Endothelial cell of umbilical vein (primary cell): ENCODE results near the gene HHIP. TPM values are rescaled to one million over a fixed set of nuclear protein-coding genes. Genes with fewer than 3 reads are reported as not detected.

Experiments used
- BruUV-seq: library from RNA; stranded (reverse); fragments of 400-500 nt; replicated peaks from 2 replicates; lab custom pipeline; 2021; lab: Mats Ljungman, UMichigan
- CTCF ChIA-PET: fragments of 300-600, 350-600 bp; sonication (Branson Sonifier 250); formaldehyde crosslinking; loops from one replicate; lab custom pipeline; 2021; ENCODE audit warnings: antibody characterized with exemption, inconsistent platforms; lab: Charles Lee
- POLR2A ChIA-PET: fragments of 300-600, 350-600 bp; sonication (Branson Sonifier 250); formaldehyde crosslinking; loops from one replicate; lab custom pipeline; 2021; ENCODE audit warnings: antibody characterized with exemption, inconsistent platforms; lab: Charles Lee
- DNase-seq: peaks from one replicate; pipeline ENCODE4 v3.0.0-alpha.2; 2011; ENCODE audit warnings: low read depth, low spot score
- FAIRE-seq: peaks from 2 replicates; lab custom pipeline; 2011; peaks lifted over from hg19 to GRCh38; lab: Jason Lieb, UNC
- H2AFZ ChIP-seq: 2 replicates; pipeline ENCODE4 v1.6.0; 2012; ENCODE audit warnings: low read depth, low read length, control low read depth, inconsistent platforms
- H3K27ac ChIP-seq: 2 replicates; pipeline ENCODE4 v1.5.1; 2011; ENCODE audit warnings: low read depth, mild to moderate bottlenecking, control low read depth, low read length, moderate library complexity; ENCODE audit not compliant: insufficient read depth
- H3K27me3 ChIP-seq, 2 experiments: 2 replicates each; pipeline versions ENCODE4 v1.6.0 to v1.6.1; 2011; ENCODE audit warnings: low read length in 2 of 2, mixed read lengths in 1 of 2; ENCODE audit not compliant: control insufficient read depth in 2 of 2, insufficient read depth in 2 of 2
- H3K36me3 ChIP-seq, 2 experiments: 2 replicates in 1 of 2; 3 replicates in 1 of 2; pipeline ENCODE4 v1.5.1; 2011; ENCODE audit warnings: low read length in 2 of 2, mild to moderate bottlenecking in 1 of 2, moderate library complexity in 1 of 2; ENCODE audit not compliant: control insufficient read depth in 2 of 2, insufficient read depth in 2 of 2; ENCODE audit errors: extremely low read depth in 1 of 2
- H3K4me1 ChIP-seq: 3 replicates; pipeline ENCODE4 v1.5.1; 2011; ENCODE audit warnings: mild to moderate bottlenecking, low read length; ENCODE audit not compliant: control insufficient read depth, insufficient read depth; ENCODE audit errors: extremely low read depth
- H3K4me2 ChIP-seq: 2 replicates; pipeline ENCODE4 v1.6.1; 2011; ENCODE audit warnings: low read length, control low read depth, mixed read lengths; ENCODE audit not compliant: insufficient read depth
- H3K4me3 ChIP-seq, 3 experiments: fragments of 200-600 bp in 1 of 3; sonication (generic), shearing (Covaris generic) in 1 of 3; replicated peaks in 1 of 3; 2 replicates each; pipeline ENCODE4 v1.5.1; 2011 to 2016; ENCODE audit warnings: control low read depth in 3 of 3, low read length in 3 of 3, mild to moderate bottlenecking in 2 of 3, inconsistent platforms in 1 of 3, low read depth in 1 of 3, moderate library complexity in 1 of 3; ENCODE audit not compliant: insufficient read depth in 1 of 3
- H3K79me2 ChIP-seq: 2 replicates; pipeline ENCODE4 v1.6.0; 2012; ENCODE audit warnings: low read length, inconsistent platforms; ENCODE audit not compliant: control insufficient read depth, insufficient read depth
- H3K9ac ChIP-seq: replicated peaks from 2 replicates; pipeline ENCODE3; 2011; ENCODE audit warnings: low read length, control low read depth; ENCODE audit not compliant: insufficient read depth; ENCODE audit errors: extremely low read depth
- H3K9me1 ChIP-seq: replicated peaks from 3 replicates; pipeline ENCODE4 v1.6.0; 2011; ENCODE audit warnings: mild to moderate bottlenecking, low read length; ENCODE audit not compliant: control insufficient read depth, insufficient read depth; ENCODE audit errors: extremely low read depth
- H3K9me3 ChIP-seq: replicated peaks from 2 replicates; pipeline ENCODE4 v1.5.1; 2012; ENCODE audit warnings: low read length, inconsistent platforms; ENCODE audit not compliant: control insufficient read depth, insufficient read depth
- H4K20me1 ChIP-seq: replicated peaks from 2 replicates; pipeline ENCODE3; 2011; ENCODE audit warnings: mild to moderate bottlenecking, low read length; ENCODE audit not compliant: control insufficient read depth, insufficient read depth; ENCODE audit errors: extremely low read depth
- FOS ChIP-seq: IDR thresholded peaks from 2 replicates; pipeline ENCODE4 v1.6.1; 2011; ENCODE audit warnings: mild to moderate bottlenecking, low read length, moderate library complexity, borderline replicate concordance; ENCODE audit not compliant: insufficient read depth
- GATA2 ChIP-seq: IDR thresholded peaks from 2 replicates; pipeline ENCODE4 v1.7.0; 2011; ENCODE audit warnings: low read depth, mild to moderate bottlenecking, moderate library complexity, mixed read lengths, low read length; ENCODE audit not compliant: insufficient read length, insufficient read depth
- JUN ChIP-seq: IDR thresholded peaks from 2 replicates; pipeline ENCODE4 v1.6.1; 2011; ENCODE audit warnings: borderline replicate concordance, low read depth; ENCODE audit not compliant: insufficient read length, insufficient read depth
- MAX ChIP-seq: IDR thresholded peaks from 2 replicates; pipeline ENCODE4 v1.6.1; 2011; ENCODE audit not compliant: insufficient read depth, insufficient read length
- MYC ChIP-seq: IDR thresholded peaks from one replicate; pipeline ENCODE4 v1.6.1; 2011; ENCODE audit warnings: mild to moderate bottlenecking, low read depth, low read length
- POLR2A ChIP-seq: IDR thresholded peaks from 2 replicates; pipeline ENCODE4 v1.6.1; 2012; ENCODE audit warnings: low read depth, mild to moderate bottlenecking, control low read depth, low read length
- POLR2AphosphoS5 ChIP-seq: IDR thresholded peaks from 2 replicates; pipeline ENCODE4 v1.6.1; 2012; ENCODE audit warnings: low read depth, mild to moderate bottlenecking, control low read depth, low read length, moderate library complexity; ENCODE audit not compliant: insufficient read depth
- dilution Hi-C: fragments of 300-500 bp; cut with MboI; formaldehyde crosslinking; loops from one replicate; pipeline ENCODE4 v1.15.0; 2019; ENCODE audit warnings: low sequenced_read_pairs; ENCODE audit not compliant: extremely low pct_ligation_motif_present
- intact Hi-C: fragments of 100-400 bp; cut with micrococcal nuclease; formaldehyde crosslinking; loops from one replicate; pipeline ENCODE4 v1.10.0; 2022
- polyA plus RNA-seq, 4 experiments: library from polyadenylated mRNA; depleted of rRNA in 3 of 4; stranded (reverse) in 3 of 4; unstranded in 1 of 4; fragments of >200 nt; gene quantifications; 2 replicates each; pipeline versions ENCODE4 v1.2.1 to v1.2.3, GENCODE V29; 2011 to 2012; ENCODE audit warnings: missing spikeins in 1 of 4
- total RNA-seq: library from RNA; stranded (reverse); gene quantifications from 2 replicates; pipeline ENCODE4 v1.2.3, GENCODE V29; 2021

Gene HHIP
- total and polyA plus RNA-seq, 2 donors (not counting 3 experiments of a cell fraction or from before 2014, with no cell fraction given) = 239 to 971 TPM

GRCh38 chr4:144718958-144719512 is 73.1 kb downstream of the HHIP start:
- Histone ChIP-seq H3K4me2 (no peak overlapping the region), H3K36me3 (peaks cover 28 to 86% of the 10 kb centered on the region in 2 experiments), H3K9me1 (no peaks in the 10 kb centered on the region), H3K79me2 (peaks cover 7% of the 10 kb centered on the region), H3K27me3 (no peaks in the 10 kb centered on the region), H3K9me3 (no peaks in the 10 kb centered on the region), H3K9ac (no peak overlapping the region), H3K27ac (no peak overlapping the region), H2AFZ (no peak overlapping the region), H3K4me1 (no peaks in the 10 kb centered on the region), H4K20me1 (no peaks in the 10 kb centered on the region), H3K4me3 (no peak overlapping the region)
- no peak for DNase-seq
- CTCF ChIA-PET = interaction anchor here (1.9 kb wide), 1 partner anchor 343 kb away, joined by 4 read pairs; no protein-coding TSS in a partner anchor
- no peak for FAIRE-seq
- POLR2A ChIA-PET = no interaction called here
- dilution Hi-C loops = no loop called here
- no TSS peak for BruUV-seq
- intact Hi-C loops = no loop called here
- no peak for TF ChIP-seq POLR2A
- TF ChIP-seq JUN = no peak
- peak; percentile 10 for TF ChIP-seq POLR2AphosphoS5
- no peak for TF ChIP-seq FOS
- TF ChIP-seq MYC = no peak
- TF ChIP-seq MAX = no peak
- no peak for TF ChIP-seq GATA2

- no peaks in the 10 kb centered on the region for H3K9me1 ChIP-seq
- no peaks in the 10 kb centered on the region for H3K9me3 ChIP-seq
- no peak overlapping the region for H3K27ac ChIP-seq
- no peak for TF ChIP-seq FOS
- TF ChIP-seq POLR2AphosphoS5 = peak; percentile 20
- dilution Hi-C loops = no loop called here
- H3K9ac ChIP-seq = no peak overlapping the region
- no peak for FAIRE-seq
- no TSS peak for BruUV-seq
- H3K4me2 ChIP-seq = no peak overlapping the region
- peaks cover 6% of the 10 kb centered on the region for H3K79me2 ChIP-seq
- intact Hi-C loops = no loop called here
- no peak overlapping the region for H2AFZ ChIP-seq
- DNase-seq = no peak
- POLR2A ChIA-PET = no interaction called here
- H3K4me1 ChIP-seq = no peaks in the 10 kb centered on the region
- H4K20me1 ChIP-seq = no peaks in the 10 kb centered on the region
- no peak overlapping the region for H3K4me3 ChIP-seq
- CTCF ChIA-PET = no interaction called here
- peaks cover 19 to 81% of the 10 kb centered on the region in 2 experiments for H3K36me3 ChIP-seq
- no peaks in the 10 kb centered on the region for H3K27me3 ChIP-seq
Measured at GRCh38 chr4:144720491-144720890, 74.5 kb downstream of the HHIP start.
